Epithelial cell of esophagus (primary cell): Measurements from ENCODE around the gene TUBGCP6.

Experiments
- DNase-seq: peaks from one replicate; pipeline ENCODE4 v3.0.0; 2010; ENCODE audit warnings: low read depth
- H3K4me3 ChIP-seq: 2 replicates; pipeline ENCODE4 v1.5.1; 2011; ENCODE audit warnings: mild to moderate bottlenecking, low read length, control low read depth
- CTCF ChIP-seq: IDR thresholded peaks from 2 replicates; pipeline ENCODE4 v1.5.1; 2011; ENCODE audit warnings: low read depth, mild to moderate bottlenecking, low read length, control low read depth, inconsistent platforms; ENCODE audit not compliant: insufficient read depth; ENCODE audit errors: missing control alignments

Gene TUBGCP6

GRCh38 chr22:50282361-50283155, 37.7 kb upstream of the TUBGCP6 start:
- H3K4me3 ChIP-seq, result no peak overlapping the region
- DNase-seq, result peak; percentile 98
- TF ChIP-seq CTCF, result no peak

DNA sequence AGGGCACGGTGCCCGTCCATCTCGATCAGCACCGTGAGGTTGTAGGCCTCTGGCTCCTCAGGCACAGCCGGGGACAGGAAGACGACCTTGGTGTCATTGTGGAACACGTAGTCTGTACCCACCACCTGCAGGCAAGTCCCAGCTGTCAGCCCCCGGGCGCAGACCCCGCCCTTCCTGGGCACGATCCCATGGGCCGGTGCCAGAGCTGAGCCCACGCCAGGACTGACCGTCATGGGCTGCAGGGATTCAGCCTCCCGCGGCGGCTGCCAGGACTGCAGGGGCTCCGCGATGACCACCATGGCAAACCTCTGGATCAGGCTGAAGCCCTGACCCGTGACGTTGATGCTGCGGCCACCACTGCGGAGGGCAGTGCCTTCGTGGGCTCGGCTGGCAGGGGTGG, 37.1 kb upstream of the TUBGCP6 start:
- no peak overlapping the region for H3K4me3 ChIP-seq
- no peak for TF ChIP-seq CTCF
- DNase-seq, result no peak

DNA sequence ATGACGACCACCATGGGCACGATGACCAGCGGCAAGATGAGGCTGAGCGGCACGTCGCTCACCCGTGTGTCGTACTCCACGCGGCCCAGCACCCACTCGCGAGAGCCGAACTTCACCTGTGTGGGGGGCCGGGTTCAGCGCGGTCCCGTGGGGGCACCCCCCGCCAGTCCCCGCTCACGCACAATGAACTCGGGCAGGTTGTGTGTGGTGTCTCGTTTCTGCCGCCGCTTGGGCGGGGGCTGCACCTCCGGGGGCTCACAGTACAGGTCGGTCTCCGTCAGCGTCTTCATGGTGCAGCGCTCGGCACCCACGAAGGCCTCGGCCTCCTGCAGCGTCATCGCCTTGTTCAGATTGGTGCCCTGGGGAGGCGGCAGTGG, 36.5 kb upstream of the TUBGCP6 start:
- no peak for TF ChIP-seq CTCF

DNA sequence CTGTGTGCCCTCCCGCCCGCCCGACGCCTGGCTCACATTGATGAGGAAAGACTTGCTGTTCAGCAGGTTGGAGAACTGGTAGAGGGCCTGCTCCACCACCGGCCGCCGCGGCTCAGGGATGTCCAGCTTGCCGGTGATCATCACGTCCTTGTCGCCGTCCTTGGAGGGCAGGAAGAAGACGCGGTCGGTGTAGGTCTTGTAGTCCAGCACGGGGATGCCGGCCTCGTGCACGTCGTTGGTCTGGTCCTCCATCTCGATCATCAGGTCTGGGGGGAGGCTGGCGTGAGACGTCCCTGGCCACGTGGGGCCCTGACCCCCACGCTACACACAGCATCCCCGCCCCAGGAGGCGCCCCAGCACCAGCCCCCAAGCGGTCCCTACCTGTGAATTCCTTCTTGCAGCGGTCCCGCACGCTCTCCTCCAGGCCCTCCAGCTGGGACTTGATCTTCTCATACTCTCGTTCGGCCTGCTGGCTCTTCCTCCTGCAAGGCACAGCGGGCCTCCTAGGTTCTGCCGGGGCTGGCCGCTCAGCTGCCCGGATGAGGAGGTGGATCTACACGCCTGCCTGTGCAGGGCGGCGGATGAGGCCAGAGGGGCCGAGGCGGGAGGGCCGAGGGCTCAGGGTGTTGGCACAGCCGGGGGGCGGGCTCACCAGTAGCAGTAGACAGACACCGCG, 36.0 kb upstream of the TUBGCP6 start:
- H3K4me3 ChIP-seq, result no peak overlapping the region
- TF ChIP-seq CTCF, result no peak
- DNase-seq, result no peak

More for the DNA sequence above, 36.5 kb upstream of the TUBGCP6 start:
- DNase-seq, result no peak
- H3K4me3 ChIP-seq, result no peak overlapping the region

- no peak for TF ChIP-seq CTCF
- no peak overlapping the region for H3K4me3 ChIP-seq
- DNase-seq, result no peak
These were observed 35.3 kb upstream of the TUBGCP6 start for GRCh38 chr22:50280022-50280707.

GRCh38 chr22:50278956-50279619, 34.3 kb upstream of the TUBGCP6 start:
- no peak for TF ChIP-seq CTCF
- no peak for DNase-seq
- no peak overlapping the region for H3K4me3 ChIP-seq
